Thoracic aorta (tissue), 2 donors: ENCODE results near the gene GAMT. TPM values are rescaled to one million over a fixed set of nuclear protein-coding genes. Genes with fewer than 3 reads are reported as not detected.

ENCODE experiments used
- ATAC-seq: fragments of 150-250 bp; one replicate; pipeline ENCODE4 v1.8.0; 2017; ENCODE audit warnings: low read depth; ENCODE audit not compliant: insufficient number of reproducible peaks, low FRiP score
- DNase-seq: peaks from one replicate; pipeline ENCODE4 v3.0.0-alpha.2; 2020; ENCODE audit warnings: low spot score
- H3K27ac ChIP-seq, 2 donors: fragments of 200-600 bp; sonication (generic); 1 replicate in 1 of 2; 2 replicates in 1 of 2; pipeline ENCODE4 v1.5.1; 2016; ENCODE audit warnings: mild to moderate bottlenecking in 2 of 2, moderate library complexity in 2 of 2
- H3K27me3 ChIP-seq: fragments of 200-600 bp; sonication (generic); replicated peaks from 2 replicates; pipeline ENCODE4 v1.6.0; 2016; ENCODE audit warnings: mild to moderate bottlenecking; ENCODE audit not compliant: insufficient read depth
- H3K36me3 ChIP-seq: fragments of 200-600 bp; sonication (generic); one replicate; pipeline ENCODE4 v1.5.1; 2016
- H3K4me1 ChIP-seq, 2 donors: fragments of 200-600 bp; sonication (generic); 1 replicate in 1 of 2; 2 replicates in 1 of 2; pipeline versions ENCODE4 v1.5.1 to v1.6.0; 2016; ENCODE audit warnings: low read depth in 2 of 2, mild to moderate bottlenecking in 1 of 2; ENCODE audit not compliant: control insufficient read depth in 1 of 2
- H3K4me3 ChIP-seq: fragments of 200-600 bp; sonication (generic); 2 replicates; pipeline ENCODE4 v1.5.1; 2016; ENCODE audit warnings: mild to moderate bottlenecking
- H3K9me3 ChIP-seq: fragments of 200-600 bp; sonication (generic); 2 replicates; pipeline ENCODE4 v1.5.1; 2016
- total RNA-seq, 2 donors: library from RNA; depleted of rRNA; stranded (reverse); fragments of >200 nt; gene quantifications; one replicate each; pipeline versions ENCODE4 v1.1.0 to v1.2.3, GENCODE V29; 2016
- TF ChIP-seq, protein P1 (sequence below): fragments of 200-600 bp; sonication (generic); IDR thresholded peaks from one replicate; pipeline ENCODE4 v1.5.1; 2019; ENCODE audit warnings: antibody characterized with exemption

Gene GAMT
- total RNA-seq, 2 donors from 2014 or later: 27.6 to 55.1 TPM

DNA sequence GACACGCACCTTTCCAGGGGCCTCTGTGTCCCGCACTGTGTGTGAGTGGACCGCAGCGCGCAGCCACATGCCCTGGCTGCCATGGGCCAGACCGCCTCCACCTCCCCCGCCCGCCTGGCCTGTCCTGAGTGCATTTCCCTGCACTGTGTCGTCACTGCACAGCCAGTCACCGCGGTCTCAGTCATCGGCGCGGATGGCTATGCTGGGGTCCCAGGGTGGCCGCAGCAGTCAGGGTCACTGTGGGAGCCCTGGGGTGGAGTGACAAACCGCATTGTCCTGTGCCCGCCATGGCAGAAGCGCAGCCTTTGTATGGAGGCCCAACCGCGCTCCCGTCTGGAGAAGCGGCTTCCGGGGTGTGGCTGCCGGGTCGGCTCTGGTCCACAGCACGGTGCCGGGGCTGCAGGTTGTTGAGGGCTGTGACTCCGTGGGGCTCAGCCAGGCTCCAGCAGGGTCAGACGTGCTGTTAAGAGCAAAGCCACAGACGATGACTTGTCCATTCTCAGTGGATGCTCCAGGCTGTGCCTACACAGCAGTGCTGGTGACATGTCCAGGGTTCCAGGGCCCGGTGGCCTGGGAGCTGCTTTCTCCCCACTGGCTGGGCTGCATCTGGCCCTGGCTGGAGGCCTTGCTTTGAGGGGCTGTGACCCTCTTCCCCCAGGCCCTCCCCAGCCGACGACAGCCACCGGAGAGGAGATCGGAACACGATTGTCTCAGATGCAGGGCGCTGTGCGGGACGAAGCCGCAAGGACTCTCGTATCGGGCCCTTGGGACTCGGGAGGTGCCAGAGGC, 24.0 kb downstream of the GAMT start:
- Histone ChIP-seq H3K4me3 (no peak overlapping the region), H3K36me3 (peaks cover 41% of the 10 kb centered on the region), H3K27ac (no peak overlapping the region), H3K27me3 (no peaks in the 10 kb centered on the region), H3K9me3 (no peaks in the 10 kb centered on the region), H3K4me1 (no peaks in the 10 kb centered on the region)
- DNase-seq (no peak), ATAC-seq (no peak)
- TF ChIP-seq, protein P1, sequence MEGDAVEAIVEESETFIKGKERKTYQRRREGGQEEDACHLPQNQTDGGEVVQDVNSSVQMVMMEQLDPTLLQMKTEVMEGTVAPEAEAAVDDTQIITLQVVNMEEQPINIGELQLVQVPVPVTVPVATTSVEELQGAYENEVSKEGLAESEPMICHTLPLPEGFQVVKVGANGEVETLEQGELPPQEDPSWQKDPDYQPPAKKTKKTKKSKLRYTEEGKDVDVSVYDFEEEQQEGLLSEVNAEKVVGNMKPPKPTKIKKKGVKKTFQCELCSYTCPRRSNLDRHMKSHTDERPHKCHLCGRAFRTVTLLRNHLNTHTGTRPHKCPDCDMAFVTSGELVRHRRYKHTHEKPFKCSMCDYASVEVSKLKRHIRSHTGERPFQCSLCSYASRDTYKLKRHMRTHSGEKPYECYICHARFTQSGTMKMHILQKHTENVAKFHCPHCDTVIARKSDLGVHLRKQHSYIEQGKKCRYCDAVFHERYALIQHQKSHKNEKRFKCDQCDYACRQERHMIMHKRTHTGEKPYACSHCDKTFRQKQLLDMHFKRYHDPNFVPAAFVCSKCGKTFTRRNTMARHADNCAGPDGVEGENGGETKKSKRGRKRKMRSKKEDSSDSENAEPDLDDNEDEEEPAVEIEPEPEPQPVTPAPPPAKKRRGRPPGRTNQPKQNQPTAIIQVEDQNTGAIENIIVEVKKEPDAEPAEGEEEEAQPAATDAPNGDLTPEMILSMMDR: no peak

DNA sequence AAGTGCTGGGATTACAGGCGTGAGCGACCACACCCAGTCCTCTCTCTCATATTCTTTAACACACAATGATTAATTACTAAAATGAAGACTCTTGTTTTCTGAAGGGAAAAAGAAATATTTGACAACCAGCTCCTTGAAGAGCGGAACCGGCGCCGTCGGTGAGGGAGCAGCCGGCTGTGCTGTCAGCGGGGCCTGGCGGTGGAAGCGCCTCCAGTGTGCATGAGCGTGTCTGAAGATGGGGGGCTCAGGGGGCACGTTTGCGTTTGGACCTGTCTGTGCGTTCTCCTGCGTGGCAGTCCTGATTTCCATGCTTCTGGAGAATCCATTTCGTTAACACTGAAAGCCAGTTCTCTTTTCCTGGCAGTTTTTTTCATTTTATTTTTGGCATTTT, 24.9 kb downstream of the GAMT start:
- H3K9me3 ChIP-seq: no peaks in the 10 kb centered on the region
- DNase-seq: no peak
- H3K27ac ChIP-seq: no peak overlapping the region
- no peak for ATAC-seq
- H3K27me3 ChIP-seq: no peaks in the 10 kb centered on the region
- peaks cover 46% of the 10 kb centered on the region for H3K36me3 ChIP-seq
- no peak overlapping the region for H3K4me3 ChIP-seq
- TF ChIP-seq, protein P1: no peak
- no peaks in the 10 kb centered on the region for H3K4me1 ChIP-seq

DNA sequence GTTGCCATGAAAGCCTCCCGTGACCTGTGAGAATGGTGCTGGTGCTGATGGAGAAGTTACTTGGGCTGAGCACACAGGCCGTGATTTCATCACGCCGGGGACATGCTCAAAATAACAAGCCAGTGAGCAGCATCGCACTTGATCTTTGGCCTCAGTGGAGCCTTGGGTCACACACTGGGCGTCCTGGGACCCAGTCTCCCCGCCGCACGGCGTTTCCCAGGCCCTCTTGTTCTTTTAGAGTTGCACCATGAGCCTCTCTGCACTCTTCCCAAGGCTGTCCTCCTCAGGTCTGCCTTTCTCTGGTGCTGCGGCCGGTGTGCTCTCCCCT, 27.1 kb downstream of the GAMT start:
- TF ChIP-seq, protein P1: no peak
- Histone ChIP-seq H3K4me1 (no peaks in the 10 kb centered on the region), H3K27me3 (no peaks in the 10 kb centered on the region), H3K36me3 (peaks cover 66% of the 10 kb centered on the region), H3K4me3 (no peak overlapping the region), H3K27ac (no peak overlapping the region), H3K9me3 (no peaks in the 10 kb centered on the region)
- DNase-seq (no peak), ATAC-seq (no peak)

DNA sequence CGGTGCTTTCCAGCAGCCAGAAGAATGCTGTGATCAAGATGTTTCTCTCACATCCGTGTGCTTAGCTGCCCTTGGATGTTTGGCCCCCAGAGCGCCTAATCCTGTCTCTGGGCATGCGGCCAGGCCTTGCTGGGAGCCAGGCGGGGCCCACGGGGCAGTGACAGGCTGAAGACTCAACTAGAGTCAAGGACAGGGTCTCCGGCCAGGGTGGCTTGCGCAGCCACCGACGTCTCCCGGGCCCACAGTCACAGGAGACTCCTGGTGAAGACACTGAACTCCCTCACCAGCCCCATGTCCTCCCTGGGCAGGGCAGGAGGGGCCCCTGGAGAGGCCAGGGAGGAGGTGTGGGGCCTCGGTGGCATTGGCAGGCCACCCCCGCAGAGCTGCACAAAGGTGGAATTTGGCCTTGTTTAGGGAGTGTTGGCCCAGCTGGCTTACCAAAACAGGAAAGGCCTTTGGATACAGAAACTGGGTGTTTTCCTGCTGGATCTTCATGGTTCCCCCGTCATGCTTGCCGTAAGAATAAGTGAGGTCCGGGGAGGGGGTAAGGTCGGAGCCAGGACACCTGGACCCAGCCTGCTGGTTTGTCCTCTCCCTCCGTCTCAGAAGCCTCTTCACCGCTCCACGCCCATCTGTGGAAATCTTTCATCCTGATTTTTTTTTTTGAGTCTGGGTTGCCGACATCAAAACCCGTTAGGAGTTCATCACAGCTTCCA, 27.6 kb downstream of the GAMT start:
- peaks cover 70% of the 10 kb centered on the region for H3K36me3 ChIP-seq
- TF ChIP-seq, protein P1: no peak
- no peak for DNase-seq
- H3K27me3 ChIP-seq: no peaks in the 10 kb centered on the region
- H3K9me3 ChIP-seq: no peaks in the 10 kb centered on the region
- H3K4me3 ChIP-seq: no peak overlapping the region
- no peaks in the 10 kb centered on the region for H3K4me1 ChIP-seq
- no peak for ATAC-seq
- H3K27ac ChIP-seq: no peak overlapping the region

DNA sequence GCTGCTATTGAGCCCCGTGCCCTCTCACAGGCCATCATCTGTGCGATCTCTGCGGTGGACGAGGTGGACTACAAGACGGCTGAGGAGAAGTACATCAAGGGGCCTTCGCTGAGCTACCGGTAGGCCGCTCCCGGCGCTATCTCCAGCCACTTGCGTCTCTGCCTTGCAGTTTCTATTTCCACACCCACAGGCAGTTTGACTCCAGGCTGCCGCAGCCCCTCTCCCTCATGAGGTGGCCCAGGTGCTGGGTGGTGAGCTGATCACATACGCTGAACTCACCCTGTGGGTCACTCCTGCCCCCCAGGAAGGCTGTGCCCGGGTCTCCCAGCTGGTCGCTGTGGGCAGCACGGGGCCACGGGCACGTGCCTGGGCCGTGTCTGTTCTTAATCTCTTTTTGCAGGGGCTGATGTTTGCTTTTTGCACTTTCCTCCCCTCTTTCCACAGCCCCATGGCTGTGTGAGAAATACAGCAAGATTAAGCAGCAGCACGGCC, 28.3 kb downstream of the GAMT start:
- Histone ChIP-seq H3K36me3 (peaks cover 73% of the 10 kb centered on the region), H3K9me3 (no peaks in the 10 kb centered on the region), H3K27ac (no peak overlapping the region), H3K4me1 (peaks cover 0 to 1% of the 10 kb centered on the region in 2 donors), H3K27me3 (no peaks in the 10 kb centered on the region), H3K4me3 (no peak overlapping the region)
- TF ChIP-seq, protein P1: no peak
- ATAC-seq (no peak), DNase-seq (no peak)
